Karpas-422 (cell line): Measurements from ENCODE around the gene ROR1. TPM values are rescaled to one million over a fixed set of nuclear protein-coding genes. Genes with fewer than 3 reads are reported as not detected.

Experiments
- DNase-seq: peaks from one replicate; pipeline ENCODE4 v3.0.0-alpha.2; 2015
- H2AFZ ChIP-seq: fragments of 200-600 bp; sonication (generic); 2 replicates; pipeline ENCODE4 v1.6.1; 2014; ENCODE audit warnings: antibody characterized with exemption, low read length, mixed read lengths
- H3K27ac ChIP-seq: fragments of 200-600 bp; sonication (generic); 2 replicates; pipeline ENCODE4 v1.5.1; 2014; ENCODE audit warnings: mild to moderate bottlenecking, low read length, moderate library complexity
- H3K27me3 ChIP-seq: fragments of 200-600 bp; sonication (generic); 2 replicates; pipeline ENCODE4 v1.6.1; 2014; ENCODE audit warnings: low read length, mixed read lengths
- H3K36me3 ChIP-seq: fragments of 200-600 bp; sonication (generic); 2 replicates; pipeline ENCODE4 v1.6.1; 2014; ENCODE audit warnings: low read length, mixed read lengths; ENCODE audit not compliant: insufficient read depth
- H3K4me1 ChIP-seq: fragments of 200-600 bp; sonication (generic); 2 replicates; pipeline ENCODE4 v1.6.1; 2014; ENCODE audit warnings: mild to moderate bottlenecking, low read length, mixed read lengths
- H3K4me2 ChIP-seq: fragments of 200-600 bp; sonication (generic); 2 replicates; pipeline ENCODE4 v1.6.1; 2014; ENCODE audit warnings: low read length, low read depth, mild to moderate bottlenecking; ENCODE audit not compliant: poor library complexity, severe bottlenecking
- H3K4me3 ChIP-seq: fragments of 200-600 bp; sonication (generic); 2 replicates; pipeline ENCODE4 v1.5.1; 2014; ENCODE audit warnings: mild to moderate bottlenecking, antibody characterized with exemption, low read length, mixed read lengths
- H3K79me2 ChIP-seq: fragments of 200-600 bp; sonication (generic); 2 replicates; pipeline ENCODE4 v1.6.1; 2014; ENCODE audit warnings: mild to moderate bottlenecking, low read length, mixed read lengths
- H3K9ac ChIP-seq: fragments of 200-600 bp; sonication (generic); 2 replicates; pipeline ENCODE4 v1.6.0; 2014; ENCODE audit warnings: low read length
- H3K9me2 ChIP-seq: fragments of 200-600 bp; sonication (generic), shearing (Covaris generic); replicated peaks from 2 replicates; pipeline ENCODE4 v1.6.0; 2014; ENCODE audit warnings: mild to moderate bottlenecking, low read length, moderate library complexity; ENCODE audit not compliant: insufficient read depth
- H3K9me3 ChIP-seq: fragments of 300-700, 200-600 bp; sonication (generic); 2 replicates; pipeline ENCODE4 v1.6.1; 2014; ENCODE audit warnings: low read length, mixed read lengths
- H4K20me1 ChIP-seq: fragments of 200-600 bp; sonication (generic); 2 replicates; pipeline ENCODE4 v1.6.1; 2014; ENCODE audit warnings: mild to moderate bottlenecking, antibody characterized with exemption, low read length, low read depth; ENCODE audit not compliant: insufficient read depth
- total RNA-seq: library from RNA; depleted of rRNA; stranded (reverse); fragments of >200 nt; shearing (Covaris generic); gene quantifications from 2 replicates; pipeline ENCODE4 v1.2.3, GENCODE V29; 2014; ENCODE audit warnings: low replicate concordance

The ROR1 gene
- total RNA-seq, 1 experiment from 2014 or later, result not detected

GRCh38 chr1:64147045-64147724 is 373.4 kb downstream of the ROR1 start:
- Histone ChIP-seq H2AFZ (no peak overlapping the region), H4K20me1 (no peaks in the 10 kb centered on the region), H3K4me1 (no peaks in the 10 kb centered on the region), H3K79me2 (no peaks in the 10 kb centered on the region), H3K9me3 (no peaks in the 10 kb centered on the region), H3K27me3 (no peaks in the 10 kb centered on the region), H3K4me2 (no peak overlapping the region), H3K9ac (no peak overlapping the region), H3K36me3 (no peaks in the 10 kb centered on the region), H3K9me2 (no peaks in the 10 kb centered on the region), H3K27ac (no peak overlapping the region), H3K4me3 (no peak overlapping the region)
- no peak for DNase-seq

GRCh38 chr1:64147759-64148158 is 373.9 kb downstream of the ROR1 start:
- no peak for DNase-seq
- Histone ChIP-seq H3K4me3 (no peak overlapping the region), H3K36me3 (no peaks in the 10 kb centered on the region), H3K79me2 (no peaks in the 10 kb centered on the region), H3K27me3 (no peaks in the 10 kb centered on the region), H3K4me1 (no peaks in the 10 kb centered on the region), H3K4me2 (no peak overlapping the region), H3K27ac (no peak overlapping the region), H3K9ac (no peak overlapping the region), H3K9me2 (no peaks in the 10 kb centered on the region), H2AFZ (no peak overlapping the region), H4K20me1 (no peaks in the 10 kb centered on the region), H3K9me3 (no peaks in the 10 kb centered on the region)

GRCh38 chr1:64150266-64150665 is 376.4 kb downstream of the ROR1 start:
- Histone ChIP-seq H3K36me3 (no peaks in the 10 kb centered on the region), H3K4me1 (no peaks in the 10 kb centered on the region), H3K9me3 (no peaks in the 10 kb centered on the region), H3K9me2 (no peaks in the 10 kb centered on the region), H3K4me3 (no peak overlapping the region), H2AFZ (no peak overlapping the region), H3K27me3 (no peaks in the 10 kb centered on the region), H3K9ac (no peak overlapping the region), H3K27ac (no peak overlapping the region), H3K79me2 (no peaks in the 10 kb centered on the region), H4K20me1 (no peaks in the 10 kb centered on the region), H3K4me2 (no peak overlapping the region)
- no peak for DNase-seq

- no peak overlapping the region for H3K9ac ChIP-seq
- H4K20me1 ChIP-seq, result no peaks in the 10 kb centered on the region
- no peaks in the 10 kb centered on the region for H3K4me1 ChIP-seq
- H2AFZ ChIP-seq, result no peak overlapping the region
- no peak overlapping the region for H3K4me3 ChIP-seq
- no peaks in the 10 kb centered on the region for H3K36me3 ChIP-seq
- H3K79me2 ChIP-seq, result no peaks in the 10 kb centered on the region
- no peaks in the 10 kb centered on the region for H3K27me3 ChIP-seq
- no peaks in the 10 kb centered on the region for H3K9me3 ChIP-seq
- DNase-seq, result no peak
- no peaks in the 10 kb centered on the region for H3K9me2 ChIP-seq
- H3K27ac ChIP-seq, result no peak overlapping the region
- H3K4me2 ChIP-seq, result no peak overlapping the region
These were observed 377.0 kb downstream of the ROR1 start for GRCh38 chr1:64150729-64151230.

GRCh38 chr1:64155278-64155677 is 381.5 kb downstream of the ROR1 start:
- Histone ChIP-seq H3K36me3 (no peaks in the 10 kb centered on the region), H3K4me3 (no peak overlapping the region), H4K20me1 (no peaks in the 10 kb centered on the region), H3K9me3 (no peaks in the 10 kb centered on the region), H3K9ac (no peak overlapping the region), H3K27ac (no peak overlapping the region), H2AFZ (no peak overlapping the region), H3K4me1 (no peaks in the 10 kb centered on the region), H3K4me2 (no peak overlapping the region), H3K27me3 (no peaks in the 10 kb centered on the region), H3K9me2 (no peaks in the 10 kb centered on the region), H3K79me2 (no peaks in the 10 kb centered on the region)
- DNase-seq, result no peak

- no peaks in the 10 kb centered on the region for H4K20me1 ChIP-seq
- no peaks in the 10 kb centered on the region for H3K27me3 ChIP-seq
- no peak overlapping the region for H3K4me2 ChIP-seq
- no peak overlapping the region for H3K27ac ChIP-seq
- no peaks in the 10 kb centered on the region for H3K9me2 ChIP-seq
- no peak for DNase-seq
- H3K4me3 ChIP-seq, result no peak overlapping the region
- no peak overlapping the region for H2AFZ ChIP-seq
- no peaks in the 10 kb centered on the region for H3K79me2 ChIP-seq
- H3K9me3 ChIP-seq, result no peaks in the 10 kb centered on the region
- no peaks in the 10 kb centered on the region for H3K36me3 ChIP-seq
- no peak overlapping the region for H3K9ac ChIP-seq
- no peaks in the 10 kb centered on the region for H3K4me1 ChIP-seq
These were observed 387.6 kb downstream of the ROR1 start for GRCh38 chr1:64161357-64161941.

- Histone ChIP-seq H2AFZ (no peak overlapping the region), H3K79me2 (no peaks in the 10 kb centered on the region), H3K27ac (no peak overlapping the region), H3K4me2 (no peak overlapping the region), H3K9ac (no peak overlapping the region), H3K4me3 (no peak overlapping the region), H3K9me2 (no peaks in the 10 kb centered on the region), H3K9me3 (no peaks in the 10 kb centered on the region), H4K20me1 (no peaks in the 10 kb centered on the region), H3K4me1 (no peaks in the 10 kb centered on the region), H3K36me3 (no peaks in the 10 kb centered on the region), H3K27me3 (no peaks in the 10 kb centered on the region)
- no peak for DNase-seq
These were observed 388.3 kb downstream of the ROR1 start for GRCh38 chr1:64162151-64162550.

GRCh38 chr1:64162804-64163203 is 389.0 kb downstream of the ROR1 start:
- Histone ChIP-seq H3K36me3 (no peaks in the 10 kb centered on the region), H3K79me2 (no peaks in the 10 kb centered on the region), H2AFZ (no peak overlapping the region), H3K9me2 (no peaks in the 10 kb centered on the region), H3K4me2 (no peak overlapping the region), H3K9me3 (no peaks in the 10 kb centered on the region), H3K9ac (no peak overlapping the region), H3K4me3 (no peak overlapping the region), H3K27ac (no peak overlapping the region), H4K20me1 (no peaks in the 10 kb centered on the region), H3K27me3 (no peaks in the 10 kb centered on the region), H3K4me1 (no peaks in the 10 kb centered on the region)
- no peak for DNase-seq
